Neural crest cell (in vitro differentiated cells): ENCODE measurements around the gene SSH2. TPM values are rescaled to one million over a fixed set of nuclear protein-coding genes. Genes with fewer than 3 reads are reported as not detected.
A peak's percentile ranks its signal among the peaks of the same experiment; 100 is the strongest.

Experiments used
- DNase-seq: peaks from one replicate; pipeline ENCODE4 v3.0.0; 2021; ENCODE audit warnings: low read depth, mixed read lengths, low spot score
- H3K27ac Mint-ChIP-seq: one replicate; pipeline ENCODE4 v1.8.0; 2021; ENCODE audit warnings: mild to moderate bottlenecking, mixed read lengths; ENCODE audit not compliant: unreplicated experiment
- H3K27me3 Mint-ChIP-seq: 2 replicates; pipeline ENCODE4 v1.8.0; 2021; ENCODE audit warnings: low read depth, mild to moderate bottlenecking, mixed read lengths
- H3K36me3 Mint-ChIP-seq: 2 replicates; pipeline ENCODE4 v1.8.0; 2021; ENCODE audit warnings: low read depth, mild to moderate bottlenecking, mixed read lengths
- H3K4me1 Mint-ChIP-seq: 2 replicates; pipeline ENCODE4 v1.8.0; 2021; ENCODE audit warnings: mixed read lengths
- H3K4me3 Mint-ChIP-seq: one replicate; pipeline ENCODE4 v1.8.0; 2021; ENCODE audit warnings: mild to moderate bottlenecking, mixed read lengths
- H3K9me3 Mint-ChIP-seq: 2 replicates; pipeline ENCODE4 v1.8.0; 2021; ENCODE audit warnings: mixed read lengths
- CTCF ChIP-seq: fragments of 200-600 bp; sonication (generic); conservative IDR thresholded peaks from 2 replicates; pipeline ENCODE4 v1.5.0; 2021; ENCODE audit warnings: antibody characterized with exemption, mild to moderate bottlenecking
- total RNA-seq: library from RNA; stranded (reverse); gene quantifications from 2 replicates; pipeline ENCODE4 v1.2.1, GENCODE V29; 2021

SSH2 gene
- total RNA-seq, 1 donor from 2014 or later: 29.2 TPM

DNA sequence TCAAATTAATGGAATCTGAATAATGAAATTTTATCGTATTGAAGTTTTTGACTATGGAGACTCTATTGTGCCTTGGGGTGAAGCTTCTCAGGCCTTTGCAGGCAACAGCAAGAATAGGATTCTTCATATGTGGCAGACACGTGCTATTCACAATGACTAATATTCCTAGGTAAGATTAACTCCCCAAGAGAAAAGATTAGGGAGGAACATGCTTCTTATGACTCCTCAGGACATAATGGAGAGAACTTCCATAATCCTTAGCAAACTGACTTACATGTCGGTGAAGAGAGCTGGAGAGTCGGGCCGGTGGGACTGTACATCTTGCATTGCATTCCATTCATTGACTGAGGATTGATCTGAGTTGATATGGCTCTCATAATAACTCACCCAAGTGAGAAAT lies 258.4 kb downstream of the SSH2 start:
- H3K27ac Mint-ChIP-seq: peak overlapping the region; percentile 36
- H3K4me3 Mint-ChIP-seq: no peak overlapping the region
- H3K9me3 Mint-ChIP-seq: no peaks in the 10 kb centered on the region
- peaks cover 13% of the 10 kb centered on the region for H3K36me3 Mint-ChIP-seq
- no peak for DNase-seq
- no peaks in the 10 kb centered on the region for H3K27me3 Mint-ChIP-seq
- no peak for TF ChIP-seq CTCF
- no peaks in the 10 kb centered on the region for H3K4me1 Mint-ChIP-seq

GRCh38 chr17:29669266-29669665 lies 260.8 kb downstream of the SSH2 start:
- Mint-ChIP-seq H3K27ac (no peak overlapping the region), H3K9me3 (no peaks in the 10 kb centered on the region), H3K4me1 (no peaks in the 10 kb centered on the region), H3K27me3 (no peaks in the 10 kb centered on the region), H3K36me3 (peaks cover 18% of the 10 kb centered on the region), H3K4me3 (no peak overlapping the region)
- no peak for DNase-seq
- no peak for TF ChIP-seq CTCF

DNA sequence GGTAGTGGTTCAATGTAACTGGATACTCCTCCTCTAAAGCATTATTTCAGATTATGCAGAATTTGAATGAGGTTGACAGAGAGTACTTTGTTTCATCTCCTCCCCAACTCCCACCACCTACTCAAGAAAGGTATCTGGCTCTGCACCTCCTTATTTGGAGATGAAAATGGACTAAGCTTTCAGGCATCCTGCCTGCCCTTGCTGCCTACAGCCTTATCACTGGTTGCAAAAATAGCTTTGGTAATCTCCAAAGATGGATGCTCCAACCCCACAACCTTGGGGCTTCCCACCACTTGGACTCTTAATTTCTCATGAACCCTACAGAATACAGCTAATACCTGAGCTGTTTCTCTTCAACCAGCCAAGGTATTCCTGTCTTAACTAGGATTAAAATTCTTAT lies 262.1 kb downstream of the SSH2 start:
- Mint-ChIP-seq H3K27me3 (no peaks in the 10 kb centered on the region), H3K27ac (no peak overlapping the region), H3K4me3 (no peak overlapping the region), H3K36me3 (peaks cover 18% of the 10 kb centered on the region), H3K9me3 (no peaks in the 10 kb centered on the region), H3K4me1 (no peaks in the 10 kb centered on the region)
- TF ChIP-seq CTCF: no peak
- no peak for DNase-seq

GRCh38 chr17:29665481-29665810 lies 264.6 kb downstream of the SSH2 start:
- Mint-ChIP-seq H3K36me3 (peaks cover 17% of the 10 kb centered on the region), H3K27ac (no peak overlapping the region), H3K4me3 (no peak overlapping the region), H3K27me3 (no peaks in the 10 kb centered on the region), H3K9me3 (no peaks in the 10 kb centered on the region), H3K4me1 (no peaks in the 10 kb centered on the region)
- DNase-seq: no peak
- TF ChIP-seq CTCF: no peak

DNA sequence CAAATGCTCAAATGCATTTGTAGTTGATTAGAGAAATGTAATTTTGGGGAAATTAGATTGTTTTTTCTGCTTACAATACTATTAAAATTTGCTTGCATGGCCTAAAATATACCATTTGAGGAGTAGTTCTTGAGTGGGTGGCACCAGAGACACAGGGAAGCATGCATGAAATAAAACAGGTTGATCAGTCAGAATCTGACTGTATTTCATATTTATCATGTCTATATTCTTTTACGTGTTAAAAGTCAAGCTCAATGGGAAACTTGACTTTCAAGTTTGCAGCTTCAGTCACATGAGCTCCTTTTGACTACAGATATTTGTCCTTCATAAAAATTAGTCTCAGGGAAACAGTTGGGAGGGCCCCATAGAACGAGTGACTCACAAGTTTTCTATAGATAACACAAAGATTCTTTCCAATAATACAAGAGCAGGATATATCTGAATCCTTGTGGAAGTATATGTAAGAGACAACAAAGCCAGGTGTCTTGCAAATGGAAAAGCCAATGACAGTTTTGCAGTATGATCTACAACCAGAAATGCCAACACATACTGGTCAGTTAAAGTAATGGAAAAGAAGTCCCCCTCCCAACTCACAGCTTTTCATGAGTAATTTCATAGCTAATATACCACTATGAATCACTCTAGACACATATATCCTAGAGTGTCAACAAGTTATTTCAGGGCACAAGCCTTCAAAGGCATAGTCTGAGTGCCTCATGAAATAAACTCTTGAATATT lies 265.1 kb downstream of the SSH2 start:
- no peak overlapping the region for H3K4me3 Mint-ChIP-seq
- no peak for TF ChIP-seq CTCF

More for the DNA sequence above, 265.1 kb downstream of the SSH2 start:
- H3K4me1 Mint-ChIP-seq: no peaks in the 10 kb centered on the region
- peaks cover 17% of the 10 kb centered on the region for H3K36me3 Mint-ChIP-seq
- DNase-seq: no peak
- no peaks in the 10 kb centered on the region for H3K27me3 Mint-ChIP-seq
- no peak overlapping the region for H3K27ac Mint-ChIP-seq
- no peaks in the 10 kb centered on the region for H3K9me3 Mint-ChIP-seq
